Testis (tissue), 2 donors: Measurements from ENCODE around the gene HLA-DRB1.

Source experiments
- POLR2A ChIP-seq: fragments of 450-650 bp; IDR thresholded peaks from one replicate; pipeline ENCODE4 v1.6.1; 2017; ENCODE audit warnings: antibody characterized with exemption, mild to moderate bottlenecking, moderate library complexity
- TF ChIP-seq, protein P1 (sequence below), 3 experiments: fragments of 450-650 bp in 2 of 3; fragments of 200-600 bp in 1 of 3; sonication (generic) in 1 of 3; IDR thresholded peaks; one replicate each; pipeline ENCODE4 v1.5.1; 2016 to 2019; ENCODE audit warnings: antibody characterized with exemption in 3 of 3, mild to moderate bottlenecking in 2 of 3, moderate library complexity in 1 of 3

DNA sequence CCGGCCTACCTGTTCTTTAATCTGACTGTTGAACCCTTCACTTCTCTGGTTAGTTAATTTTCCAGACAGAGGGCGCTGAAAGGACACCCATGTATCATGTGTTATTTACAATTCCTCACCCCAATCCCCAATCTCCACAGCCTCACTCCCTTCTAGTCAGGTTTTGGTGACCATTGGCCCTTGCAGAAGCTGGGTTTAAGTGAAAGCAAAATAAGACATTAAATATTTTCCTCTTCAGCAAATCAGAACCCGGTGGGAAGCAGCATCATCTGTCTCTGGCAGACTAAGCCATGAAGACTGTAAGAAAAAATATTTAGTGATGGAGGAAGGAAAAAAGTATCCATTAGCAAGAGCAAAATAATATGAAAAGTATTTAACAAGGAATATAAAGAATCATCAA, 38.2 kb upstream of the HLA-DRB1 start:
- TF ChIP-seq, protein P1, sequence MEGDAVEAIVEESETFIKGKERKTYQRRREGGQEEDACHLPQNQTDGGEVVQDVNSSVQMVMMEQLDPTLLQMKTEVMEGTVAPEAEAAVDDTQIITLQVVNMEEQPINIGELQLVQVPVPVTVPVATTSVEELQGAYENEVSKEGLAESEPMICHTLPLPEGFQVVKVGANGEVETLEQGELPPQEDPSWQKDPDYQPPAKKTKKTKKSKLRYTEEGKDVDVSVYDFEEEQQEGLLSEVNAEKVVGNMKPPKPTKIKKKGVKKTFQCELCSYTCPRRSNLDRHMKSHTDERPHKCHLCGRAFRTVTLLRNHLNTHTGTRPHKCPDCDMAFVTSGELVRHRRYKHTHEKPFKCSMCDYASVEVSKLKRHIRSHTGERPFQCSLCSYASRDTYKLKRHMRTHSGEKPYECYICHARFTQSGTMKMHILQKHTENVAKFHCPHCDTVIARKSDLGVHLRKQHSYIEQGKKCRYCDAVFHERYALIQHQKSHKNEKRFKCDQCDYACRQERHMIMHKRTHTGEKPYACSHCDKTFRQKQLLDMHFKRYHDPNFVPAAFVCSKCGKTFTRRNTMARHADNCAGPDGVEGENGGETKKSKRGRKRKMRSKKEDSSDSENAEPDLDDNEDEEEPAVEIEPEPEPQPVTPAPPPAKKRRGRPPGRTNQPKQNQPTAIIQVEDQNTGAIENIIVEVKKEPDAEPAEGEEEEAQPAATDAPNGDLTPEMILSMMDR (IDR thresholded peaks at IDR 0.05): no peak
- TF ChIP-seq POLR2A: no peak
